GM12878 (cell line): ENCODE data around the gene SETD9. TPM values are rescaled to one million over a fixed set of nuclear protein-coding genes. Genes with fewer than 3 reads are reported as not detected.

Source experiments
- ASH2L ChIP-seq: fragments of 300-600, 200-600 bp; sonication (generic); IDR thresholded peaks from 2 replicates; pipeline ENCODE4 v1.6.1; 2017; ENCODE audit warnings: low read depth, mild to moderate bottlenecking, borderline replicate concordance
- BHLHE40 ChIP-seq, 2 experiments: fragments of 450-650 bp in 1 of 2; IDR thresholded peaks; 2 replicates each; pipeline ENCODE4 v1.6.1; 2011 to 2017; ENCODE audit warnings: low read depth in 2 of 2, borderline replicate concordance in 1 of 2, improper control_type of control experiment in 1 of 2, low read length in 1 of 2, mild to moderate bottlenecking in 1 of 2
- CBX5 ChIP-seq: sonication (generic); IDR thresholded peaks from 2 replicates; pipeline ENCODE4 v1.6.1; 2016; ENCODE audit warnings: low read depth, moderate library complexity, mild to moderate bottlenecking, inconsistent platforms
- CHD4 ChIP-seq: fragments of 200-600 bp; sonication (generic); IDR thresholded peaks from 2 replicates; pipeline ENCODE4 v1.6.1; 2016; ENCODE audit warnings: mild to moderate bottlenecking
- DPF2 ChIP-seq: fragments of 450-650 bp; IDR thresholded peaks from 2 replicates; pipeline ENCODE4 v1.6.1; 2017; ENCODE audit warnings: mild to moderate bottlenecking
- ETV6 ChIP-seq, 2 experiments: fragments of 450-650 bp in 1 of 2; IDR thresholded peaks in 1 of 2; conservative IDR thresholded peaks in 1 of 2; 2 replicates each; pipeline ENCODE4 v1.6.1; 2014; ENCODE audit warnings: antibody characterized with exemption in 1 of 2, borderline replicate concordance in 1 of 2, low read depth in 1 of 2, mild to moderate bottlenecking in 1 of 2, moderate library complexity in 1 of 2
- GATAD2B ChIP-seq: fragments of 450-650 bp; conservative IDR thresholded peaks from 2 replicates; pipeline ENCODE4 v1.6.1; 2017; ENCODE audit warnings: low read depth, mild to moderate bottlenecking, moderate library complexity
- HSF1 ChIP-seq: fragments of 150-350 bp; IDR thresholded peaks from 2 replicates; pipeline ENCODE4 v1.6.1; 2014; ENCODE audit warnings: mild to moderate bottlenecking, low read depth, low read length
- NR2F1 ChIP-seq: fragments of 450-650 bp; conservative IDR thresholded peaks from 2 replicates; pipeline ENCODE4 v1.6.1; 2017; ENCODE audit warnings: mild to moderate bottlenecking
- PAX5 ChIP-seq: IDR thresholded peaks from 2 replicates; pipeline ENCODE4 v1.6.1; 2011; ENCODE audit warnings: low read depth, low read length, borderline replicate concordance
- RB1 ChIP-seq: fragments of 450-650 bp; formaldehyde crosslinking; IDR thresholded peaks from 2 replicates; pipeline ENCODE4 v1.6.1; 2017; ENCODE audit warnings: mild to moderate bottlenecking, borderline replicate concordance
- SRF ChIP-seq, 2 experiments: IDR thresholded peaks; 2 replicates each; pipeline ENCODE4 v1.6.1; 2011; ENCODE audit warnings: low read depth in 2 of 2, low read length in 2 of 2, mild to moderate bottlenecking in 1 of 2, moderate library complexity in 1 of 2
- STAT3 ChIP-seq: IDR thresholded peaks from 2 replicates; pipeline ENCODE4 v1.6.1; 2011; ENCODE audit warnings: low read depth, low read length, improper control_type of control experiment
- SUPT20H ChIP-seq: IDR thresholded peaks from 2 replicates; pipeline ENCODE4 v1.6.1; 2011; ENCODE audit warnings: low read depth, mild to moderate bottlenecking, low read length, moderate library complexity, borderline replicate concordance; ENCODE audit not compliant: control insufficient read depth
- TAF1 ChIP-seq: IDR thresholded peaks from 2 replicates; pipeline ENCODE4 v1.6.1; 2011; ENCODE audit warnings: mild to moderate bottlenecking, low read depth, low read length, borderline replicate concordance
- TBL1XR1 ChIP-seq: IDR thresholded peaks from 2 replicates; pipeline ENCODE4 v1.6.1; 2012; ENCODE audit warnings: low read depth, low read length, improper control_type of control experiment
- ZBTB11 ChIP-seq: fragments of 450-650 bp; formaldehyde crosslinking; IDR thresholded peaks from 2 replicates; pipeline ENCODE4 v1.5.0; 2022; ENCODE audit warnings: mild to moderate bottlenecking, missing genetic modification characterization
- ZNF217 ChIP-seq: fragments of 450-650 bp; IDR thresholded peaks from 2 replicates; pipeline ENCODE4 v1.6.1; 2017; ENCODE audit warnings: antibody characterized with exemption, mild to moderate bottlenecking
- polyA plus RNA-seq, 11 experiments: library from polyadenylated mRNA; depleted of rRNA in 4 of 11; unstranded in 6 of 11; stranded (reverse) in 5 of 11; fragments of >200 nt; fragmentation: Nextera tagmentation in 4 of 11; fragmentation: Illumina TruSeq in 1 of 11; extraction: Ambion mirVana in 4 of 11; extraction: Trizol in 1 of 11; gene quantifications; 1 replicate in 1 of 11; 2 replicates in 10 of 11; pipeline versions ENCODE4 v1.2.1 to v1.2.3, GENCODE V29; 2011 to 2016; ENCODE audit warnings: inconsistent platforms in 2 of 11, missing spikeins in 2 of 11, low read depth in 1 of 11
- total RNA-seq, 4 experiments: library from RNA; depleted of rRNA in 3 of 4; stranded (reverse); fragments of >200 nt in 3 of 4; fragmentation: Illumina TruSeq in 1 of 4; extraction: Trizol in 1 of 4; gene quantifications; 2 replicates each; pipeline versions ENCODE4 v1.2.1 to v1.2.3, GENCODE V29; 2013 to 2021
- TF ChIP-seq, protein P1 (sequence below): IDR thresholded peaks from 2 replicates; pipeline ENCODE4 v1.6.1; 2011; ENCODE audit warnings: borderline replicate concordance, low read depth, mild to moderate bottlenecking, moderate library complexity, mixed read lengths, low read length; ENCODE audit not compliant: insufficient read depth; ENCODE audit errors: extremely low read length
- TF ChIP-seq, protein P2 (sequence below): fragments of 150-350 bp; IDR thresholded peaks from 2 replicates; pipeline ENCODE4 v1.6.1; 2016; ENCODE audit warnings: low read depth, low read length

Gene SETD9
- total and polyA plus RNA-seq, 10 of the 15 experiments (the other 5 are each of a cell fraction or from before 2014, with no cell fraction given) = 8.7 to 17.8 (median 12.6) TPM

DNA sequence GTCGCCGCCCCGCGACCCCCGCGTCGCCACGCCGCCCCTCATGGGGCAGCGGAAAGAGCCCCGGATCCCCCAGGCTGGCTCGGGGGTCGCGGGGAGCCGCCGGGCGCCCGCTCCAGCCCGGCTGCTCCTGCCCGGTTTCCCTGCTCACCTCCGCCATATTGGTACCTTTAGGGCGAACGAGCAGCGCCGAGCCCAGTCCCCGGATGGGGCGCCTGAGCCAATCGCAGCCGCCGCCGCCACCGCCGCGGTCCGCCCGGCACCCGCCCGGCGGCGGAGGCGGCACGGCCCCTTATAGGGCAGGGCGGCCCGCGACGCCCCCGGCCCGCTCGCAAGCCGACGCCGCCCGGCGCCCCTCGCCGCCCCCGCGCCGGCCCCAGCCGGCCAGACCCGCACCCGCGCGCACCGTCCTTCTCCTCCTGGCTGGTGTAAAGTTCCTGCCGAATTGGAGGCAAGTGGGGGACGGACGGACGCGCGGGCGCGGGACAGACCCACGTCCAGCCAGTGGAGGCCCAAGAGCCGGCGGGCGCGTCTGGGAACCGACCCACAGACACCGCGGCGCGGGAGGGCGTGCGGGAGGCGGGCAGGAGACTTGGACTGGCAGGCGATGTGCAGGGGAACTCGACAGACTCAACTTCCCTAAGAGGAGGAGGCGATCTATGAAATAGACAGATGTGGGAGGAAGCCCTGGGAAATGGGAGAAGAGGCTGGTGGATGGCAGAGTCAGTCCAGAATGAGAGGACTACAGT lies 42.7 kb downstream of the SETD9 start, which contains the start of gene MIER3 (continued):
- TF ChIP-seq ZBTB11 (CRISPR knock-in tag) (no peak), TBL1XR1 (no peak), STAT3 (no peak), CBX5 (no peak), RB1 (no peak), BHLHE40 (IDR thresholded peaks at IDR 0.05; ENCODE audit: borderline replicate concordance in 1 of 2, low read depth in 2 of 2, low read length in 1 of 2) (peak in 1 of 2 experiments; percentile 42; a peak in 1 of 4 replicates), ASH2L (no peak), SUPT20H (no peak), DPF2 (peak; percentile 15; the same call in 1 of the 2 replicates), GATAD2B (0 out of 2 replicates have a peak, but pooled peaks have one; percentile 14), HSF1 (no peak), ETV6 (conservative IDR thresholded peaks at IDR 0.05 in 1 of 2, IDR thresholded peaks at IDR 0.05 in 1 of 2; ENCODE audit: borderline replicate concordance in 1 of 2, low read depth in 1 of 2) (no peak), SRF (IDR thresholded peaks at IDR 0.05; ENCODE audit: low read depth in 2 of 2, low read length in 2 of 2) (peak in 1 of 2 experiments; percentile 70; a peak in 1 of 4 replicates), NR2F1 (no peak), PAX5 (no peak), ZNF217 (no peak), TAF1 (peak; percentile 62; the same call in 1 of the 2 replicates), CHD4 (no peak)
- TF ChIP-seq, protein P1, sequence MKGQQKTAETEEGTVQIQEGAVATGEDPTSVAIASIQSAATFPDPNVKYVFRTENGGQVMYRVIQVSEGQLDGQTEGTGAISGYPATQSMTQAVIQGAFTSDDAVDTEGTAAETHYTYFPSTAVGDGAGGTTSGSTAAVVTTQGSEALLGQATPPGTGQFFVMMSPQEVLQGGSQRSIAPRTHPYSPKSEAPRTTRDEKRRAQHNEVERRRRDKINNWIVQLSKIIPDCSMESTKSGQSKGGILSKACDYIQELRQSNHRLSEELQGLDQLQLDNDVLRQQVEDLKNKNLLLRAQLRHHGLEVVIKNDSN = no peak
- TF ChIP-seq, protein P2, sequence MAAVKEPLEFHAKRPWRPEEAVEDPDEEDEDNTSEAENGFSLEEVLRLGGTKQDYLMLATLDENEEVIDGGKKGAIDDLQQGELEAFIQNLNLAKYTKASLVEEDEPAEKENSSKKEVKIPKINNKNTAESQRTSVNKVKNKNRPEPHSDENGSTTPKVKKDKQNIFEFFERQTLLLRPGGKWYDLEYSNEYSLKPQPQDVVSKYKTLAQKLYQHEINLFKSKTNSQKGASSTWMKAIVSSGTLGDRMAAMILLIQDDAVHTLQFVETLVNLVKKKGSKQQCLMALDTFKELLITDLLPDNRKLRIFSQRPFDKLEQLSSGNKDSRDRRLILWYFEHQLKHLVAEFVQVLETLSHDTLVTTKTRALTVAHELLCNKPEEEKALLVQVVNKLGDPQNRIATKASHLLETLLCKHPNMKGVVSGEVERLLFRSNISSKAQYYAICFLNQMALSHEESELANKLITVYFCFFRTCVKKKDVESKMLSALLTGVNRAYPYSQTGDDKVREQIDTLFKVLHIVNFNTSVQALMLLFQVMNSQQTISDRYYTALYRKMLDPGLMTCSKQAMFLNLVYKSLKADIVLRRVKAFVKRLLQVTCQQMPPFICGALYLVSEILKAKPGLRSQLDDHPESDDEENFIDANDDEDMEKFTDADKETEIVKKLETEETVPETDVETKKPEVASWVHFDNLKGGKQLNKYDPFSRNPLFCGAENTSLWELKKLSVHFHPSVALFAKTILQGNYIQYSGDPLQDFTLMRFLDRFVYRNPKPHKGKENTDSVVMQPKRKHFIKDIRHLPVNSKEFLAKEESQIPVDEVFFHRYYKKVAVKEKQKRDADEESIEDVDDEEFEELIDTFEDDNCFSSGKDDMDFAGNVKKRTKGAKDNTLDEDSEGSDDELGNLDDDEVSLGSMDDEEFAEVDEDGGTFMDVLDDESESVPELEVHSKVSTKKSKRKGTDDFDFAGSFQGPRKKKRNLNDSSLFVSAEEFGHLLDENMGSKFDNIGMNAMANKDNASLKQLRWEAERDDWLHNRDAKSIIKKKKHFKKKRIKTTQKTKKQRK = no peak
